Nephron progenitor cell (in vitro differentiated cells): ENCODE results near the gene LMAN2.

Source experiments
- DNase-seq: peaks from one replicate; pipeline ENCODE4 v3.0.0; 2021
- H3K27ac Mint-ChIP-seq: 2 replicates; pipeline ENCODE4 v1.8.0; 2021; ENCODE audit warnings: mild to moderate bottlenecking, moderate library complexity, mixed read lengths
- H3K27me3 Mint-ChIP-seq: 2 replicates; pipeline ENCODE4 v1.8.0; 2021; ENCODE audit warnings: mild to moderate bottlenecking, low read depth, mixed read lengths; ENCODE audit not compliant: poor library complexity
- H3K36me3 Mint-ChIP-seq: 2 replicates; pipeline ENCODE4 v1.8.0; 2021; ENCODE audit warnings: low read depth, mixed read lengths
- H3K4me1 Mint-ChIP-seq: 2 replicates; pipeline ENCODE4 v1.8.0; 2021; ENCODE audit warnings: mixed read lengths
- H3K4me3 Mint-ChIP-seq: 2 replicates; pipeline ENCODE4 v1.8.0; 2021; ENCODE audit warnings: mild to moderate bottlenecking, moderate library complexity, mixed read lengths
- H3K9me3 Mint-ChIP-seq: 2 replicates; pipeline ENCODE4 v1.8.0; 2021; ENCODE audit warnings: mild to moderate bottlenecking, moderate library complexity, mixed read lengths
- TF ChIP-seq, protein P1 (sequence below): fragments of 200-600 bp; sonication (generic); IDR thresholded peaks from 2 replicates; pipeline ENCODE4 v1.5.0; 2021; ENCODE audit warnings: antibody characterized with exemption

The LMAN2 gene

DNA sequence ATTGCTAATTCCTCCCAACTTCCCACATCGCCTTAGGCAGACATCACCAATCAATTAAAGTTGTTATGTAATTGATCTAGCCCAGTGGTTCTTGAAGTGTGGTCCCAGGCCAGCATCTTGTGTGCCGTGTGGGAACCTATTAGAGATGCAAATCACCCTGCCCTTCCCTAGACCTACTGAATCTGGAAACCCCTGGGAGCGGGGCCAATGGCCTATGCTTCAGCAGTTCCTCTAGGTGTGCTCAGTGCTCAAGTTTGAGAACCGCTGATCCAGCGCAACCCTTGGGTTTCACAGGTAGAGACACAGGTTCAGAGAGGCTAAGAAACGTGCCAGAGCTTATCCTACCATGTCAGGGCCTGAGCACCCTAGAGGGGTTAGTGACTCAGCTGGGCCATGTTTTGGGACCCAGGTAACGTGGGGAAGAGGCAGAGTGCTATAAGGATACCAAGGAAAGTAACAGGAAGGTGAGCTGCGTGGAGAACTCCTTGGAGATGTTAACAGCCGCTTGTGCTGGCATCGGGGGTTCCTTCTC lies 37.1 kb upstream of the LMAN2 start:
- TF ChIP-seq, protein P1, sequence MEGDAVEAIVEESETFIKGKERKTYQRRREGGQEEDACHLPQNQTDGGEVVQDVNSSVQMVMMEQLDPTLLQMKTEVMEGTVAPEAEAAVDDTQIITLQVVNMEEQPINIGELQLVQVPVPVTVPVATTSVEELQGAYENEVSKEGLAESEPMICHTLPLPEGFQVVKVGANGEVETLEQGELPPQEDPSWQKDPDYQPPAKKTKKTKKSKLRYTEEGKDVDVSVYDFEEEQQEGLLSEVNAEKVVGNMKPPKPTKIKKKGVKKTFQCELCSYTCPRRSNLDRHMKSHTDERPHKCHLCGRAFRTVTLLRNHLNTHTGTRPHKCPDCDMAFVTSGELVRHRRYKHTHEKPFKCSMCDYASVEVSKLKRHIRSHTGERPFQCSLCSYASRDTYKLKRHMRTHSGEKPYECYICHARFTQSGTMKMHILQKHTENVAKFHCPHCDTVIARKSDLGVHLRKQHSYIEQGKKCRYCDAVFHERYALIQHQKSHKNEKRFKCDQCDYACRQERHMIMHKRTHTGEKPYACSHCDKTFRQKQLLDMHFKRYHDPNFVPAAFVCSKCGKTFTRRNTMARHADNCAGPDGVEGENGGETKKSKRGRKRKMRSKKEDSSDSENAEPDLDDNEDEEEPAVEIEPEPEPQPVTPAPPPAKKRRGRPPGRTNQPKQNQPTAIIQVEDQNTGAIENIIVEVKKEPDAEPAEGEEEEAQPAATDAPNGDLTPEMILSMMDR = no peak
- no peak for DNase-seq
- H3K36me3 Mint-ChIP-seq = no peaks in the 10 kb centered on the region
- H3K27me3 Mint-ChIP-seq = peaks cover 13% of the 10 kb centered on the region
- peaks cover 53% of the 10 kb centered on the region for H3K4me1 Mint-ChIP-seq
- H3K9me3 Mint-ChIP-seq = no peaks in the 10 kb centered on the region
- H3K27ac Mint-ChIP-seq = no peak overlapping the region
- no peak overlapping the region for H3K4me3 Mint-ChIP-seq

DNA sequence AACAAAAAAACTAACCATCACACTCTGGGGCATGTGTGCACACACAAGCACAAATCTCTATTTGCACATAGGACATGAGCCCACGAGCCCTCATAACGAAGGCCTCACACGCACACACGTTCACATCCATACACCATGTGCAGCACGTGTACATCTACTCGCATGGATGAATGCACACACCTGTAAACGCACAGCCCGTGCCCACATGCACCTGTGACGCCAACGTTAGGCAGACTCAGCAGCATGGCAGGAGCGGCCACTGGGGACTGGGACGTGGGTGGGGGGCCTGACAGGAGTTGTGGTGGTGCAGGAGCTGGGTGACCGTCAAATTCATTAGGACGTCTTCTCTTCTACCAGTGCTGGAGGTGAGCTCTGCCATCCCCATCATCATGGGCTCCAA lies 35.9 kb upstream of the LMAN2 start:
- Mint-ChIP-seq H3K27me3 (peaks cover 14% of the 10 kb centered on the region), H3K36me3 (no peaks in the 10 kb centered on the region), H3K27ac (no peak overlapping the region), H3K4me3 (no peak overlapping the region), H3K4me1 (peaks cover 63% of the 10 kb centered on the region), H3K9me3 (no peaks in the 10 kb centered on the region)
- DNase-seq = no peak
- TF ChIP-seq, protein P1 = no peak

DNA sequence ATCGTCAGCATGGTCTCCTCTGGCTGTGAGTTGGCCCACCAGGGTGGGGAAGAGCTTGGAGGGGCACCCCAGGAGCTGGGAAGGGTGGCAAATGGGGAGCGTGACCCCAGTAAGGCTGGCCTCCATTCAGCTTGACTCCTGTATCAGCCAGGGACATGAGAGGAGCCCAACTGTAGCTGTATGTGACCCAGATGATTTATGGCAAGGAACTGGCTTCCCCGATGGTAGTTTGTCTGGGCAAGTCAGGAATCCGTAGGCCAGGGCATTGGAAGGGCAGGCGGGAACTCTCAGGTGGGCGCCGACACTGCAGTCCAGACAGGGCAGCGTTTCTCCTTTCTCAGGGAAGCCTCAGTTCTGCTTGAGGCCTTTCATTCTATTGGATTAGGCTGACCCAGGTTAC lies 35.1 kb upstream of the LMAN2 start:
- Mint-ChIP-seq H3K4me3 (no peak overlapping the region), H3K9me3 (no peaks in the 10 kb centered on the region), H3K27me3 (peaks cover 14% of the 10 kb centered on the region), H3K27ac (no peak overlapping the region), H3K36me3 (no peaks in the 10 kb centered on the region), H3K4me1 (peaks cover 70% of the 10 kb centered on the region)
- no peak for DNase-seq
- TF ChIP-seq, protein P1 = no peak

DNA sequence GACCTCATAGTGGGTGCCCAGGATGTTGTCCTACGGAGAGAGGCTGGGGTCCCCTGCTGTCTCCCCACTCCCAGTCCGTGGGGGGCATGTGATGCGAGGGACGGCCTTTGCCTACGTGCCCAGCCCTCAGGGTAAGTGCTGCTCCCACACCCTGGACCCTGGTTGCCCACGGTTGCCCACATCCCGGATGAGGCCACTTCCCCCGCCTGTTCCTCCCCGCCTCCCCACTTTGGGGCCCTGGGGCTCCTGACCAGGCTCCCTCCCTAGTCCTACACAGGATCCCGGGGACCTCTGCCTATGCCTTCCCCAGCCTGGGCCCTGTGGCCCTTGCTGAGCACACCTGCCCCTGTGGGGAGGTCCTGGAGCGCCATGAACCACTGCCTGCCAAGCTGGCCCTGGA lies 34.3 kb upstream of the LMAN2 start:
- Mint-ChIP-seq H3K36me3 (no peaks in the 10 kb centered on the region), H3K9me3 (no peaks in the 10 kb centered on the region), H3K27ac (no peak overlapping the region), H3K27me3 (peaks cover 13% of the 10 kb centered on the region), H3K4me3 (no peak overlapping the region), H3K4me1 (peaks cover 71% of the 10 kb centered on the region)
- TF ChIP-seq, protein P1 = no peak
- no peak for DNase-seq

DNA sequence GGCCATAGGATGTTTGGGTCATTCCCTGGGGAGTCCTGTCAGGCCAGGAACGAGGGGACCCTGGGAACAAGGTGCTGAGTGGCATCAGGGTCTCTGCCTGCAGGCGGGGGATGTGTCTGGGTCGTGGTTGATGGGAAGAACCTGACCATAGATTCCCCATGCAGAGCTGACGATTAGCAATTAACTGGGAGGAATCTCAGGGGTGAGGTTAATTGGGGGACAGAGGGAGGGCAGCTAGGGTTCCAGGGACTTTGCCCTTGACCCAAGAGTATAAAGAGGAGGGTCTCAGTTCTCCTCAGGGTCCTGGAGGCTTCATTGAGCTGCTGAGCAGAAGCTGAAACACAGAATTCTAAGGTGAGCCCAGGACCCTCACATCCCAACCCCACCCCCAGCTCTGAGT lies 32.7 kb upstream of the LMAN2 start, which contains the start of gene SLC34A1:
TSS of gene SLC34A1 (plus strand) at position 301 of the 400 bp plus-strand sequence. CDS start 1,308 bp downstream, outside the sequence.
- Mint-ChIP-seq H3K36me3 (no peaks in the 10 kb centered on the region), H3K27ac (no peak within 1 kb of the TSS), H3K27me3 (peaks cover 13% of the 10 kb centered on the region), H3K4me1 (peaks cover 55% of the 10 kb centered on the region), H3K9me3 (no peaks in the 10 kb centered on the region), H3K4me3 (no peak within 1 kb of the TSS)
- DNase-seq = no peak
- TF ChIP-seq, protein P1 = no peak

DNA sequence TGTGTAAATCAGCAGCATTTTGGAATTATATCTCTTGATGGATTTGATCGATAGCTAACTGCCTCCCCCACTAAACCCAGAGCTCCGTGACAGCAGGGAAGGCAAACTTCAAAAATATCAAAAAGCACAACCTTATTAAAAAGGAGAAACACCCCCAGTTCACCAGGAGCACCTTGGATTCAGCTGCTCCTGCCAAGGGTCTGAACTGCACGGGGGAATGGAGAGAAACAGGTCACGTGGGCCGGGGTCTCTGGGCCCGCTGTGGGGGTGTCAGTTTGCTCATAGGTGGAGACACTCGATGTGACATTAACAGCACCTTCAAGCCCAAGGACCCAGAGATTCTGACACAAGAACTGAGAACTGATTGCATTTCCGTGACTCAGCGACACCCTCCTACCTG lies 31.7 kb upstream of the LMAN2 start:
- Mint-ChIP-seq H3K27ac (no peak overlapping the region), H3K36me3 (no peaks in the 10 kb centered on the region), H3K9me3 (no peaks in the 10 kb centered on the region), H3K4me1 (peaks cover 46% of the 10 kb centered on the region), H3K4me3 (no peak overlapping the region), H3K27me3 (peaks cover 11% of the 10 kb centered on the region)
- TF ChIP-seq, protein P1 = no peak
- DNase-seq = no peak
